CD4-positive, alpha-beta T cell treated with Interleukin-2 at 100 ng/mL for 4 hours (primary cell): ENCODE results near the gene ALKBH5.

Experiments used
- DNase-seq: peaks from one replicate; pipeline ENCODE4 v3.0.0-alpha.2; 2020; ENCODE audit warnings: low spot score

Gene ALKBH5

DNA sequence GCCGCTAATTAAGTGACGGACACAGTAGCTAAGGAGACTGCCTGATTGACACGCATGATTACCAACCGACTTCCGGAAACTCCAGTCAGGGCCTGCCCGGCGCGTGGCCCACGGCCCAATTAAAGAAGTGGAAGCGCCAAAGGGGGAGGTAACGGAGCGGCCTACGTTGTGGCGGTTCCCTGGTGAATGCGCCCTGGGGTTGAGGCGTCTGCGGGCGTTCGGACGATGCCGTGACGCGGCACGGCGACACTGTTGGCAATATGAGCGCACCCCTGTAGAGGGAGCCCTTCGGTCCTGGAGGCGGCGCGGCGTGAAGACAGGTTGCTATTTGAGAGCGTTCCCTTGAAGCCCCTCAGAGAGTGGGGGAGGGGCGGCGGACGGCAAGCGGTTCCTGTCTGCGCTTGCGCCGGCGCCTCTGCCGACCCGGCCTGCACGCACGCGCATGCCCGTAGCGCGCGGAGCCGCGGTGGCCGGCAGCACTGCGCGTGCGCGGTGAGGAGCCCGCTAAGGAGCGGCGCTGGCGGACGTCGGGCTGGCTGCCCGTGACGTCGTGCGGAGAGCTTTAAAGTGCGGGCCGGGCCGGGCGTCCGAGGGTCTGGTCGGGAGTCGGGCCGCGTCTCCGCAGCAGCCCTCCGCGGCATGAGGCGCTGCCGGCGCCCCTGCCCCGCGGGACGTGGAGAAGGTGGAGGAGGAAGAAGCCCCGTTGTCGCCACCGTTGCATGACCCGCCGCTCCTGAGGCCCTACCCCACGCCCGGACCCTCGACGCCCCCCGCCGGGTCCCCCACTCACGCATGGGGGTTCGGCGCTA lies at the start of gene ALKBH5:
TSS of gene ALKBH5 (plus strand) at position 495 of the 809 bp plus-strand sequence. CDS start 416 bp downstream, outside the sequence.
- peak; percentile 99 for DNase-seq

DNA sequence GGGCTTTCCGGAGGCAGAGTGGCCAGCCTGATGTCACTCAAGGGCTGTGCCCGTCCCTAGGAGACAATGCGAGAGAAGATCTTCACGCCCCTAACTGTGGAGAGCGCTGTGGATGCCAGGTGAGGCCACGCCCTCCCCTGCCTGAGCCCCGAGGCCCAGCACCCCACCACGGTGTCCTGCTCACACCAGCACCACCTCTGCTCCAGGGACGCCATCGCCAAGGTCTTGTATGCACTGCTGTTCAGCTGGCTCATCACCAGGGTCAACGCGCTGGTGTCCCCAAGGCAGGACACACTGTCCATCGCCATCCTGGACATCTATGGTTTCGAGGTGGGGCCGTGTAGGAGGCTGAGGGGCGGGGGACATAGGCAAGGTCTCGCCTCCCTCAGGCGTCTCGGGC lies 47.3 kb upstream of the ALKBH5 start:
- no peak for DNase-seq

DNA sequence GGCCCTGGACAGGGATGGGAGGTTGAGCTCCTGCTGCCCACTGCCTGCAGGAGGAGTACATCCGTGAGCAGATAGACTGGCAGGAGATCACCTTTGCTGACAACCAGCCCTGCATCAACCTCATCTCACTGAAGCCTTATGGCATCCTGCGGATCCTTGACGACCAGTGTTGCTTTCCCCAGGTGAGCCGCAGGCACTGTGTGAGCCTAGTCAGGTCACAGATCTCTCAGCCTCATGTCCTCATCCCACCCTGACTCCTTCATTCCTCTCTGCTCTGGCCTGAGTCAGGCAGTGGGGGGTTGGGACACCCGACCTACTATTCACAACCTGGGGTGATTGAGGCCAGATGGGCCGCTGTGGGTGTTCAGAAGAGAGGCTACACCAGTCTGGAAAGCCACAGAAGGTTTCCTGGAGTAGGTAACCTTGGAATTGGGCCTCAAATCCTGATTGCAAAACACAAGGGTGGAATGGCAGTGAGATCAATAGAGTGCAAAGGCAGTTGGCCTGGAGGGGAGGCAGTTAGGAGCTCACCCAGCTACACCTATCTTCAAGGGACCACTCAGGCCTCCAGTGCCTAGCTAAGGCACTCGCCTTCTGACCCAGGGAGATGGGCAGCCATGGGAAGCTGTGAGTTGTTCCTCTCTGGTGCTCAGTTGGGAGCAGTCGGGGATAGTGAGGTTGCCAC lies 45.4 kb upstream of the ALKBH5 start:
- no peak for DNase-seq

DNA sequence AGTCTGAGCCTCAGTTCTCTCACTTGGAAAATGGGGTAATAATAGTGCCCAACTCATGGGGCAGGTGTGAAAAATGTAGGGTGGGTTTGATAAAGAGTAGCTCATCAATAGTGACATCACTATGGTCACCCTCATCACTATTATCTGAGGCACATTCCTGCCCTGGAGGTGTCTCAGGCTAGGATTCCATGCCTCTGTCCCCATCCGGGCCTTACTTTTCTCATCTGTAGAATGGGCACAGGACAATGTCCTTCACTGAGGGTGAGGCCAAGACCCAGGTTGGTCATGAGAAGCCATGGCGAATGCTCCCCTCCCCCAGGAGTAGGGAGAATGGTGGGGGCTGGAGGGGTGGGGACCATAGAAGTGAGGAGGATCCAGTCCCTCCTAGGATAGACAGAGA lies 44.5 kb upstream of the ALKBH5 start:
- DNase-seq: no peak

DNA sequence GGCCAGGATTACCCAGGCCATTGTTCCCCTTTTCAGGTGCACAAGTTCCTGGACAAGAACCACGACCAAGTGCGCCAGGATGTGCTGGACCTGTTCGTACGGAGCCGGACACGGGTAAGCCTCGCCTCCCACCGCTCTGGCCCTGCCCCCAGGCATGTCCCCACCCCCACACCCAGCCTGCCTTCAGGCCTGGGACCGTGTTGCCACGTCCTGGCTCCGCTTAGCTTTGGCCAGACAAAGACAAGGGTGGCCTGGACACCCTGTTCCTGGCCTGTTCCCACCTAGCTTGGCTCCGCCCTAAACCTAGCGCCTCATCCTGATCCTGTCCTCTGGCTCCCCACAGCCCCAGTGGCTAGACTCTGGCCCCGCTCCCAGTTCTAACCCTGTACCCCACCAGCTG lies 44.1 kb upstream of the ALKBH5 start:
- DNase-seq: no peak

DNA sequence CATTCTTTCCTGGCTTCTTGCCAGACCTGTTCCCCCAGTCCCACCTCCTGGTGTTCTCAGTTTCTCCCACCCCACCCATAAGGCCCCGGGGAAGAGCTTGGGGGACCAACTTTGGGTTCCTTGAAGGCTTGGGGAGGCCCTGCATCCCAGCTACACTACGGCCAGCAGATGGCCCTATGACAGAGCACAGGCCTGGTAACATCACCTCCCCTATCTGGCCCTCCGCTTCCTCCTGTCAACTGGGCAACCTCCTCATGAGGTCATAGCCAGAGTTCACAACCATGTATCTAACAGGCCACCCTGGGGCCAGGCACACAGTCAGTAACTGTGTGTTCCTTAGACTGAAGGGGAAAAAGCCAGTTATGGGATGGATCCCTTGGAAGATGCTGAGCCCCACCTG lies 43.7 kb upstream of the ALKBH5 start:
- no peak for DNase-seq

DNA sequence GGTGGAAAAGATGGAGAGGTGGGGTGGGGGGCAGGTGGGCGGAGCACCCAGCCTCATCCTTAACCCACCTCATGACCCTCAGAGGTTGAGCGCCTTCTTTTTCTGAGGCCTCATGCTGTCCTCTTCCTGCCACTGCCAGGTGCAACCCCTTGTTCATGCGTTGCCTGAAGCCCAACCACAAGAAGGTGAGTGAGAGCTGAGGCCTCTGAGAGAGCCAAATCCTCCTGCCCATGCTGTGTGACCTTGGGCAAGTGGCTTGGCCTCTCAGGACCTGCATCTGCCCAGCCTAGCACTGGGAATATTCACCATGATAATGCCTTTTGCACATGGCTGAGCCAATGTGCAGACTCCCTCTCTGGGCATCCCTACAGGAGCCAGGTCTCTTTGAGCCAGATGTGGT lies 43.0 kb upstream of the ALKBH5 start:
- no peak for DNase-seq

DNA sequence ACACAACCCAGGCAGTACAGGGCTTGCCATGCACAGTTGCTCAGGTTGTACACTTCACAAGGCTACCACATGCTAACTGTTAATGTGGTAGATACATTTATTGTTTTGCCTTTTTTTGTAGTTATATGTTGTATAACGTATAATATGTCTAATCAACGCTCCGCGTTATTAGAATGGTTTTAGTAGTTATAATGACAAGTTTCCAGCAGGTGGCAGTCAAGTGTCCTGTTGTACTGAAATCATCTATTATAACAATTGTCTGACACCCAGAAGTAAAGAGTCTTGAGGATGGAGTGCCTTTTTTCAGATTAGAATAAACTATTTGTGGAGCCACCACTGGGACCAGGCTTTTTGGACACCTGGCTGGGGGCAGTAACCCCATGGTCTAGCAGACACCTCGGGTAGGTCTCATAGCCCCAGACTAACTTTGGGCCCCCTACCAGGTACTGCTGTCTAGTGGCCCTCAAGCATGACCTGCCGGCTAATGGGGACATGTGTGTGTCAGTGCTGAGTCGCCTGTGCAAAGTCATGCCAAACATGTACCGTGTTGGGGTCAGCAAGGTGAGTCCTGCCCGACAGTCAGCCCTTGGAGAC lies 42.3 kb upstream of the ALKBH5 start:
- DNase-seq: peak; percentile 72

DNA sequence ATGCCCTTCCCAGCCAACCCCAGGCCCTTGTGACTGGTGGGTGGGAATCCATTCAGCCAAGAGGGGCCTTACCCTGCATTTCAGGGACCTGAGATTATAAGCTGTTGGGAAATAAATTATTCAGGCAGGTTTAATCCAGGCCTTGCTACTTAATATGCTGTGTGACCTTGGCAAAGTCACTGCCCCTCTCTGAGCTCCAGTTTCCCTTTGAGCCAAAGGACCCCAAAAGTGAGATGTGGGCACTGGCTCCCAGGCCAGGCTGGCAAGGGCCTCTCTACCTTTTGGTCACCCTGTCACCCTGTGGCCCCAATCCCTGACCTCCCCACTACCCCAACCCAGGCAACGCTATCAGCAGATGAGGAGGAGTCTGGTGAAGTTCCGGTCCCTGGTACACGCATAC lies 41.2 kb upstream of the ALKBH5 start:
- DNase-seq: no peak

DNA sequence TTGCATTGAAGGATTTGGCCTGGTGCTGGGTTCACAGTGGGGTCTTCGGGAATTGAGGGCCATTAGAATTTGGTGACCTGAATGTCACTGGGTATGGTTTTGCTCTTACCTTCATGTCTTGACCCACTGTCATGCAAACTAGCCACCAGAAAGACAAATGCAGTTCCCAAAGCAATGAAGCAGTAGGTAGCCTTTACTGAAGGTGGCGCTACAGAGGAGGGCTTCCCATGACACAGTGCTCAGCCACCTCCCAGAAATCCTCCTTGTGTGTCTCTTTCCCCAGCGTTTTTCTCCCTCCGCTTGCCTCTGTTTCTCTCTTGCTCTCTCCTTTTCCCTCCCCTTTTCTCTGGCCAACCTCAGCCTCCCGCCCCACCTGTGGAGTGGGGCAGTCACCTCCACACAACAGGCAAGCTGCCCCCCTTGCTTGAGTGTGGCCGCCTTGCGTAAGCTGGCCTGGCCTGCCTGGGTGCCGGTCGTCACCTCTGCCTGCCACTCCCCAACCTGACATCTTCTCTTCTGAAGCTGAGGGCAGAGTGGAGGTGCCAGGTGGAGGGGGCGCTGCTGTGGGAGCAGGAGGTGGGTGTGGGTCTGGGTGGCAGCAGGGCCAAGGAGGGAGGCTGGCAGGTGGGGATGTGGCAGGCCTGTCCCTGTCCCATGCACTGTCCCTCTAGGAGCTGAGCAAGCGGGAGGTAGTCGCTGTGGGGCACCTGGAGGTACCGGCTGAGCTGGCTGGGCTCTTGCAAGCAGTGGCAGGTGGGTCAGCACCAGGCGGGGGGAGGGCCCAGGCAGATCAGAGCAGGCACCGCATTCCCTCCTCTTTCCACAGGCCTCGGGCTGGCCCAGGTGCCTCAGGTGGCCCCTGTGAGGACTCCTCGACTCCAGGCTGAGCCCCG lies 40.3 kb upstream of the ALKBH5 start:
- no peak for DNase-seq

DNA sequence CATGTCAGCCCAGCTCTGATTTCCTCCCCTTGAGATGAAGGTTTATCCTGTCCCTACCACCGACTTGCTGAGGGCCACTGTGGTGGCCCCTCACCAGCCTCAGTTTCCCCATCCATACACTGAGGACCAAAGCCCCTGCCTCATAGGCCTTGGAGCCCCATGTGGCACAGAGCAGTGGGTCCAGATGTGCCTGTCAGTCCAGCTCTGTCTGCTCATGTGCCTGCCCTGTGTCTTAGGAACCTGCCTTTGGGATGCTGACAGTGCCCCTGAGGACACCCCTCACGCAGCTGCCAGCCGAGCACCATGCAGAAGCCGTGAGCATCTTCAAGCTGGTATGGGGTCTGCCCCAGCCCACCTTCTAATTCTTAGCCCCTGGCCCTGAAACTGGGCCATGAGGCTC lies 39.4 kb upstream of the ALKBH5 start:
- DNase-seq: no peak

DNA sequence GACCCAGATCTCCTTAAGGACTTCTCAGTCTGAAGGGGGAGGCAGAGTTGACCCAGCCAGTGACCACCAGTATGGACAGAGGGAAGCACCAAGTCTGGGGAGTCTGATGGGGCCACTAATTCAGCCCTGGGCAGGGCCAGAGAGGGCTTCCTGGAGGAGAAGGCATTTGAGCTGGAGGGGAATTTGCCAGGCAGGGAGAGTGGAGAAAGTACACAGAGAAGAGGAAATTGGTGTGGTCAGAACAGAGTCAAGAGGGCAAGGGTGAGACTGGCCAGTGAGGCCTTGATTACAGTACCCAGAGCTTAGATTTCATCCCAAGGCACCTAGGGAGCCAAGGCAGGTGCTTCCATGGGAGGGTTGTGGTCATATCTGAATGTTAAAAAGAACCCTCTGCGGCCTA lies 38.8 kb upstream of the ALKBH5 start:
- DNase-seq: no peak

DNA sequence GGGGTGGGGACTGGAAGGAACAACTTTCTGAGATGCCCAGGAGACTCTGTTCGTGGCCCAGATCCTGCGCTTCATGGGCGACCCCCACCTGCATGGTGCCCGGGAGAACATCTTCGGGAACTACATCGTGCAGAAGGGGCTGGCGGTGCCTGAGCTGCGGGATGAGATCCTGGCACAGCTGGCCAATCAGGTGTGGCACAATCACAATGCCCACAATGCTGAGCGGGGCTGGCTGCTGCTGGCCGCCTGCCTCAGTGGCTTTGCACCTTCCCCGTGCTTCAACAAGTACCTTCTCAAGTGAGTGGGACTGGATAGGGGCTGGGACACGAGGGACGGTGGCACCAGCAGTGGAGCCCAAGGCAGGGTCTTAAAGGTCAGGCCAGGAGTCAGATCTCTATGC lies 37.8 kb upstream of the ALKBH5 start:
- no peak for DNase-seq

DNA sequence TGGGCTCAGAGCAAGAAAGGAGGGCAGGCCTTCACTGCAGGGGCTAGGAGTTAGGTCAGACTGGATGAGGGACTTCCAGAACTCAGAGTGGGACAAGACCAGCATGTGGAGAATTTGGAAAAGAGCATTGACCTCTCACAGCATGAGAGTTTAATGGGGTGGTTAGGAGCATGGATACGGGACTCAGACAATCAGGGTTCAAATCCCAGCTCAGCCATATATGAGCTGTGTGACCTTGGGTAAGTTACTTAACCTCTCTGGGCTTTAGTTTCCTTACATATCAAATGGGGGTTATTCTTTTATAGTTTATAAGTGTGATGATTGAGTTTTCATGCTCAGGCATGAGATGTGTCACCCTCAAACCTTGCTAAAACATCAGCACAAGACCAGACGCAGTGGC lies 37.4 kb upstream of the ALKBH5 start:
- no peak for DNase-seq

DNA sequence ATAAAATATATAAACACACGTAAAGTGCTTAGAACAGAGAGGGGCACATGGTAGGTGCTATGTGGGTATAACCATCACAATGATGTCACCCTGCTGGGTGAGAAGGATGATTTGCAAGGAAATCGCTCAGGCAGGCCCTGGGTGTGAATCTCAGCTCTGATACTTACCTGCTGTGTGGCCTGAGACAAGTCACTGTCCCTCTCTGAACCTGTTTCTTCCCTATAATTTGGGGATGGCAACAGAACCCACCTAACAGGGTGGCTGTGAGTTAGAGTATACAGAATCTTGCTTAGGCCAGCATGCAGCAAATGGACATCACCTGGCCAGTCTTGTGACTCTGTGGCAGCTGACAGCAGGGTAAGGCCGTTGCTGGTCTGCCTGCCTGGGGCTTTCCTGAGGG lies 36.6 kb upstream of the ALKBH5 start:
- no peak for DNase-seq

DNA sequence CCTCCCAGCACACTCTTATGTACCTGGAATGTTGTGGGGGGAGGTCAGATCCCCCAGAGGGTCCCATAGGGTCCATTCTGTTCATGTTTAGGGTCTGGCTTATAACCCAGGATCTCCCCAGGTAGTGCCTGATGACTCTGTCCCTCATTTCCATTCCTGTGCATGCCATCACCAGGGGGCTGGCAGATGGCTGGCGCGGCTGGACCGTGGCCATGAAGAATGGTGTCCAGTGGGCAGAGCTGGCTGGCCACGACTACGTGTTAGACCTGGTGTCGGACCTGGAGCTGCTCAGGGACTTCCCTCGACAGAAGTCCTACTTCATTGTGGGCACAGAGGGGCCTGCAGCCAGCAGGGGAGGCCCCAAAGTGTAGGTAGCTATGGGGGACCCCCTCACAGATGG lies 35.0 kb upstream of the ALKBH5 start:
- no peak for DNase-seq

DNA sequence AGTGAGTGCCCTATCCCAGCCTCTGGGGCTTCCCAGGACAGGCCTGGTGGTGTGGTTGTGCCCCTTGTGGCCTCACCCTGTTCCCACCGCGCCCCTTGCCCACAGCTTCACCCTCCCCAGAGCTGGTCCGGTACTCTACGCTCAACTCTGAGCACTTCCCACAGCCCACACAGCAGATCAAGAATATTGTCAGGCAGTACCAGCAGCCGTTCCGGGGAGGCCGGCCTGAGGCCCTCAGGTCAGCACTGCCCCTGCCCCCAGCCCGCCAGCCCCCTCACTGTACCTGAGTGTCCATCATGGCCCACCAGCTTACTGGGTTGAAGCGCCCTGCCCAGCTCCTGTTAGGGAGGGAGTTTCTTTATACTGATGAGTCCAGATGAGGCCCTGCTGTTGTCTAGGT lies 32.3 kb upstream of the ALKBH5 start:
- no peak for DNase-seq

DNA sequence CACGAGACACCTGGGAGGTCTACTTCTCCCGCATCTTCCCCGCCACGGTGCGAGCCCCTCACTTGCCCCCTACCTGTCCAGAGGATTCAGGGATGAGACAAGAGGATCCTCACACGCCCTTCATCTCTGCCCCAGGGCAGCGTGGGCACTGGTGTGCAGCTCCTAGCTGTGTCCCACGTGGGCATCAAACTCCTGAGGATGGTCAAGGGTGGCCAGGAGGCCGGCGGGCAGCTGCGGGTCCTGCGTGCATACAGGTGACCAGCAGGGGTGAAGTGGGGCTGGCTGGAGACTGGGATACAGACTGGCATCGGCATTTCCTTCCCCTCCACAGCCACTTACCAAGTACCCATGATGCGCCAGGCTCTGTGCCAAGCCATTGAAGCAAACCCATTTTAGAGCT lies 28.4 kb upstream of the ALKBH5 start:
- no peak for DNase-seq

DNA sequence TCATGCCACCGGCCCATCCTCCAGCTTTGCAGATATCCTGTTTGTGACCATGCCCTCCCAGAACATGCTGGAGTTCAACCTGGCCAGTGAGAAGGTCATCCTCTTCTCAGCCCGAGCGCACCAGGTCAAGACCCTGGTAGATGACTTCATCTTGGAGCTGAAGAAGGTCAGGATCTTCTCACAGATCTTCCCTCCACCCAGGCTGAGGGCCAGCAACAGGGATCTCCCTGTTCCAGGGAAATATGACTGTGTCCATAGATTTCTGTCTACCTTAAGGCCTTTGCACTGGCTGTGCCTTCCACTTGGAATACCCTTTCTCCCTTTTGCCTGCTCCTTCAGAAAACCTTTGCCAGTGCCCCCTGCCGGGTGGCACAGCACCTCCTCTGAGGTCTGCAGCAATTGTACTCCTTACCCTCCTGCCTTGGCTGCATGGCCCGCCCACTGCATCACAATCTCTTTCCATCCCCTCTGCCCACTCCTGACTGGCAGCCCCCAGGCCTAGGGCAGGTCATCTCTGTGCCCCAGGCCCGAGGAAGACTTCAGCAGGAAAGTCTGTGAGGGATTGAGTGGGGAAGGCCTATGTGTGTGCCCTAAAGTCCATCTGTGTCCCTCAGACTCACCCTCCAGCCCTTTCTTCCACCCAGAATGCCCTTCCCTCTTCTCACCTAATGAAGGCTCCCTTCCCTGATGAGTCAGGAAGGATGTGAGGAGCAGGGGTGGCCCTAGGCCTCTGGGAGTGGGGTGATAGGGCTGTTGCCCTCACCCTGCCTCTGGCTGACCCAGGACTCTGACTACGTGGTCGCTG lies 27.3 kb upstream of the ALKBH5 start:
- peak; percentile 5 for DNase-seq

DNA sequence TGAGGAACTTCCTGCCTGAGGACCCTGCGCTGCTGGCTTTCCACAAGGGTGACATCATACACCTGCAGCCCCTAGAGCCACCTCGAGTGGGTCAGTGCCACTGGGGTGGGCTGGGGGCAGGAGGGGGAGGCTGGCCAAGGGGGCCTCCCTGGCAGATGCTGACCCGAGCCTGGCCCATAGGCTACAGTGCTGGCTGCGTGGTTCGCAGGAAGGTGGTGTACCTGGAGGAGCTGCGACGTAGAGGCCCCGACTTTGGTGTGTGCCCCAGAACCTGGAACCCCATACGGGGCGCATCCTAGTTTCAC lies 26.7 kb upstream of the ALKBH5 start:
- DNase-seq: no peak

DNA sequence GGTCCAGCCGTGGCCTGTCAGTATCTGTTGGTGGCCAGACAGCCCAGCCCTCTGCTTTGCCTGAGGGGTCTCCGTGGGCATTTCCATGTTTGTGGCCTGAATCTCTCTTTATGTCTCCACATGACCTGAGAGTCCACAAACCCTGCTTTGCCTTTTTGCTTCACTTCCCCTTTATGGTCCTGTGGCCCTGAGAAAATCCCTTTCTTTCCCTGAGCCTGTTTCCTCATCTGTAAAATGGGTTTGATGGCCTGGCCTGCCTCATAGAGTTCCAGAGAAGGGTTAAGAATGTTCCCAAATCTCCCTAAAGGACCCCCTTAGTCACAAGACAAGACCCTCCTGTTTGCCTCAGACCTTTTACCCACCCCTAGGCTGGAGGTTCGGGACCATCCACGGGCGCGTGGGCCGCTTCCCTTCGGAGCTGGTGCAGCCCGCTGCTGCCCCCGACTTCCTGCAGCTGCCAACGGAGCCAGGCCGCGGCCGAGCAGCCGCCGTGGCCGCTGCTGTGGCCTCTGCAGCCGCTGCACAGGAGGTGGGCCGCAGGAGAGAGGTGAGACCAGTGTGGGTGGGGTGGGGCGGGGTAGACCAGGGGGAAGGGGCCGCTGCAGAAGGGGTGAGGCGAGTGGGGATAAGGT lies 26.2 kb upstream of the ALKBH5 start:
- DNase-seq: no peak
